ENCODE data around the gene NFS1.

The NFS1 gene

GRCh38 chr20:35640724-35641123 is 58.4 kb downstream of the NFS1 start:
- no peak for TF ChIP-seq CTCF (IDR thresholded peaks at IDR 0.05; ENCODE audit: borderline replicate concordance, insufficient read depth, low read depth, low read length)

GRCh38 chr20:35638751-35639150 is 60.4 kb downstream of the NFS1 start:
- TF ChIP-seq CTCF (IDR thresholded peaks at IDR 0.05; ENCODE audit: borderline replicate concordance, insufficient read depth, low read depth, low read length): no peak
- no peak overlapping the region for H3K4me3 ChIP-seq (ENCODE audit: low read depth, low read length)

More at GRCh38 chr20:35640724-35641123, 58.4 kb downstream of the NFS1 start:
- H3K4me3 ChIP-seq (ENCODE audit: low read depth, low read length): no peak overlapping the region

DNA sequence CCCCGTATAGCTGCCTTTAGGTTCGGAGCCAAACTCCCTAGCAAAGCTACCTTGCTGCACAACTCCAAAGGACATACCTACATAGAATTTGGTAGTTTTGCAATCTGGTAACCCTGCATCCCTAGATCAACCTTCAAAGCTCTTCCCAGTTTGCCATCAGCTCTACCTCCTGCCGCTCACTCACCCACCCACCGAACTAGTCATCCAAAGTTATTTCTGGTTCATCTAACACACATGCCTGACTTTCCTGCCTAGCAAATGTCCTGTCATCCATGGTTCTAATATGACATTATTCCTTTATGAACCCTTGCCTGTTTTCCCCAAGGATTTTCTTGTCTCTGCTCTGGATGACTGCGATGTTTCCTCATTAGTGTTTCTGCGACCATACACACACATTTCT is 61.9 kb downstream of the NFS1 start:
- no peak for TF ChIP-seq CTCF (IDR thresholded peaks at IDR 0.05; ENCODE audit: borderline replicate concordance, insufficient read depth, low read depth, low read length)
- H3K4me3 ChIP-seq (ENCODE audit: low read depth, low read length): no peak overlapping the region

GRCh38 chr20:35636095-35636494 is 63.1 kb downstream of the NFS1 start:
- no peak for TF ChIP-seq CTCF (IDR thresholded peaks at IDR 0.05; ENCODE audit: borderline replicate concordance, insufficient read depth, low read depth, low read length)
- H3K4me3 ChIP-seq (ENCODE audit: low read depth, low read length): no peak overlapping the region

DNA sequence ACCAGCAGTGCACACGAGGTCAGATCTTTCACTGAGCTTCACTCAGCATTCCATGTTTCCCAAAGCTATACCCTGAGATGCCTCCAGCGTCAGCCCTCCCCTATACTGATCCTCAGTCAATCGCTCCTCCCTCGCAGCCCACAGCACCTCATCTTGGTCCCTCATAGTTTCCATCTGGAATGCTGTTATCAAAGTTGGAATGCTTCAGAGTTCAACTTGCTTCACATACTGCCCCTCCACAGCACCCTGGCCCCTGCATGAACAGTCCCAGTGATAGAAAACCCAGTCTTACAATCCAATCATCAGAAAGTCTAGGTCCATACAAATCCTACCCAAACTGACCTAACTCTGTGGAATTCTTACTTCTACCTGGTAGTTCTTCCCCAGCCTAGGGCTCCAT is 63.5 kb downstream of the NFS1 start:
- TF ChIP-seq CTCF (IDR thresholded peaks at IDR 0.05; ENCODE audit: borderline replicate concordance, insufficient read depth, low read depth, low read length): no peak
- H3K4me3 ChIP-seq (ENCODE audit: low read depth, low read length): no peak overlapping the region

GRCh38 chr20:35632539-35633115 is 66.5 kb downstream of the NFS1 start:
- no peak overlapping the region for H3K4me3 ChIP-seq (ENCODE audit: low read depth, low read length)
- TF ChIP-seq CTCF (IDR thresholded peaks at IDR 0.05; ENCODE audit: borderline replicate concordance, insufficient read depth, low read depth, low read length): no peak

DNA sequence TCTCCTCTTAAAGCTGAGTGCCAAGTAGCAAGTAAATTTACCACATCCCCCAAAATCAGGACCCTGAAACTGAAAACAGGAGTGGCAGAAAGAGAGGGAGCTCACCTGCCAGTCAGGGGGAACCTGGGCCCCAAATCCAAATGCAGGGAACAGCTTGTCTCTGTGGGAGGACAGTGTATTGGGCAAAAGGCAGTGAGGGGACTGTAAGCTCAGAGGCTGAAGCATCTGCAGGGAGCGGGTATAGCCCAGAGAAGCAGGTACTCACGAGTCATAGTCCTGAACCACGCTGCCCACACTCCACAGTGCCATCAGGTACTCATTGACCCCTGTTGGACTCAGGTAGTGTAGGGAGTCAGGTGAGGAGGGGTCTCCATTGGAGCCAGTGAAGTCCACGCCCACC is 68.5 kb downstream of the NFS1 start:
- no peak for TF ChIP-seq CTCF (IDR thresholded peaks at IDR 0.05; ENCODE audit: borderline replicate concordance, insufficient read depth, low read depth, low read length)
- H3K4me3 ChIP-seq (ENCODE audit: low read depth, low read length): no peak overlapping the region
